ENCODE results near the gene ZNF367. TPM values are rescaled to one million over a fixed set of nuclear protein-coding genes. Genes with fewer than 3 reads are reported as not detected.

The ZNF367 gene
- total RNA-seq, 1 donor from 2014 or later: 7.2 TPM

DNA sequence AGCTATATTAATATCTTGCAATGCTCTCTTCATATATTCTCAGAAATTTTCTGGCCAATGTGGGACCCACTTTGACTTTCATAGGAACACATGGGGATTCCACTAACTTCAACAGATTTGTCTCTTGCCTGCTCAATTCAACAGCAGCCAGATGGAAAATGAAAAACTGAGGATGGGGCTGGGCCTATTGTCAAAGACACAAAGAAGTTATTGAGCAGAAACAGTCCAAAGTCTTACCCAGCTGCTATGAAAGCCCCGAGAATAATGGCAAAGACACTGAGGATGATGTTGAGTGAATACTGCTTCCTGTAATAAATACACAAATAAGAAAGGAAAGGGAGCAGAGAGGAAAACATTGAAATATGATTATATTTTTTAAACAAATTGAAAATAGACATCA lies 67.3 kb downstream of the ZNF367 start:
- H3K9me3 Mint-ChIP-seq: peaks cover 9% of the 10 kb centered on the region
- H3K27ac Mint-ChIP-seq: no peak overlapping the region
- no peak overlapping the region for H3K4me3 Mint-ChIP-seq
- H3K36me3 Mint-ChIP-seq: peaks cover 12% of the 10 kb centered on the region
- no peaks in the 10 kb centered on the region for H3K4me1 Mint-ChIP-seq (ENCODE audit: unreplicated experiment)
- no peak for DNase-seq (ENCODE audit: extremely low spot score, unreplicated experiment)
- no peaks in the 10 kb centered on the region for H3K27me3 Mint-ChIP-seq
- TF ChIP-seq CTCF (conservative IDR thresholded peaks at IDR 0.05): no peak

DNA sequence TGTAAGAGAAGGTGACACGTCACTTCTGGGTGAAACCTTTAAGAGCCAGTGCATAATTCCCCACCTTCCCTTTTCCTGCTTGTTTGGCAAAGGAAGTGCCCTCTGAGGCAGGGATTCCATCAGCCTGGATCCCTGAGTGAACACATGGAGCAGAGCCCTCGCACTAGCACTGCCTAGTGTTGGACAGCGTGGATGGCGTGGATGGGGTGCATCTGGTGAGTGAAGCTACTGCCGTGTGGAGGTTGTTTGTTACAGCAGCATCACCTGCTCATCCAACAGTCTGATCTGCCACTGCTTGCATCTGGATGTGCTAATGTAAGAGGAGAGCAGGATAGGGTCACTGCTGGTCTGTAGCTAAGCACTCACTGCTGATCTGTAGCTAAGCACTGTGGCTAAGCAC lies 69.9 kb downstream of the ZNF367 start:
- Mint-ChIP-seq H3K9me3 (peaks cover 9% of the 10 kb centered on the region), H3K4me1 (ENCODE audit: unreplicated experiment) (no peaks in the 10 kb centered on the region), H3K36me3 (peaks cover 8% of the 10 kb centered on the region), H3K4me3 (no peak overlapping the region), H3K27me3 (no peaks in the 10 kb centered on the region), H3K27ac (no peak overlapping the region)
- no peak for DNase-seq (ENCODE audit: extremely low spot score, unreplicated experiment)
- no peak for TF ChIP-seq CTCF (conservative IDR thresholded peaks at IDR 0.05)

GRCh38 chr9:96345551-96345950 lies 72.6 kb downstream of the ZNF367 start:
- no peak overlapping the region for H3K4me3 Mint-ChIP-seq
- no peaks in the 10 kb centered on the region for H3K27me3 Mint-ChIP-seq
- H3K27ac Mint-ChIP-seq: peak overlapping the region; percentile 35
- H3K4me1 Mint-ChIP-seq (ENCODE audit: unreplicated experiment): no peaks in the 10 kb centered on the region
- TF ChIP-seq CTCF (conservative IDR thresholded peaks at IDR 0.05): no peak
- peaks cover 4% of the 10 kb centered on the region for H3K36me3 Mint-ChIP-seq
- H3K9me3 Mint-ChIP-seq: peaks cover 5% of the 10 kb centered on the region
- no peak for DNase-seq (ENCODE audit: extremely low spot score, unreplicated experiment)

DNA sequence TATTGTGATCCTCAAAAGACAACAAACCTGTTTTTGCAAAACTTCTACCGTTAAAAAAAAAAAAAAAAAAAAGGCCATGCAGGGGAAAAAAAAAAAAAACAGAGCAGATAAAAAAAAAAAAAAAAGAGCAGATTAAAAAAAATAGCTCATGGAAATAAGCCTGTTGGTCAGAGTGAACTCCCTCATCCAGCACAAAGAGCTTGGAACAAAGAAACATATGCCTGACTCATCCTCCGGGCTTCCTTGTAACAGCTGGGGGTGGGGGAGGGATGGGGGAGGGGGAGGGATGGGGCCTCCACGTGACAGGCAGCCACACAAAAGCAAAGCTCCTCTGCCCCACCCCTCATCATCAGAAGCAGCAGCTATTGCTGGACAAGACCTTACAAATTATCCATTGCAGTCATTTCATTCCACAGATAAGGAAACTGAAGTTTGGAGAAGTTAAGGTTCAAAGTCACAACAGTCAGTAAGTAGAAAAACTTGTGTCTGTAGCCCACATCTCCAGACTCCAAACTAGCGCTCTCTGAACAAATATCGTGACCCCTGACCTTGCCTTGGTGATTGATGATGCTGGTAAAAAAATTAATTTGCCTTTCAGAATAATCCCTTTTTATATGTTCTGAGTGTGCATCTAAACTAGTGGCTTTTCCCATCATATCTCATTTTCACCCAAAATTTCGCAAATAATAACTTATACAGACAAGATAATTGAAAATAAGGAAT lies 73.6 kb downstream of the ZNF367 start:
- peaks cover 4% of the 10 kb centered on the region for H3K36me3 Mint-ChIP-seq
- peaks cover 6% of the 10 kb centered on the region for H3K4me1 Mint-ChIP-seq (ENCODE audit: unreplicated experiment)
- DNase-seq (ENCODE audit: extremely low spot score, unreplicated experiment): no peak
- H3K4me3 Mint-ChIP-seq: no peak overlapping the region
- TF ChIP-seq CTCF (conservative IDR thresholded peaks at IDR 0.05): no peak
- H3K27ac Mint-ChIP-seq: peak overlapping the region; percentile 5
- peaks cover 5% of the 10 kb centered on the region for H3K9me3 Mint-ChIP-seq
- H3K27me3 Mint-ChIP-seq: no peaks in the 10 kb centered on the region

- Mint-ChIP-seq H3K4me3 (no peak overlapping the region), H3K27me3 (no peaks in the 10 kb centered on the region), H3K36me3 (peaks cover 4% of the 10 kb centered on the region), H3K4me1 (ENCODE audit: unreplicated experiment) (peaks cover 7% of the 10 kb centered on the region), H3K27ac (peak overlapping the region; percentile 5), H3K9me3 (peaks cover 5% of the 10 kb centered on the region)
- DNase-seq (ENCODE audit: extremely low spot score, unreplicated experiment): no peak
- no peak for TF ChIP-seq CTCF (conservative IDR thresholded peaks at IDR 0.05)
Observed at GRCh38 chr9:96343515-96344360, 74.4 kb downstream of the ZNF367 start.

All from type B pancreatic cell (in vitro differentiated cells).